ELF-1 (cell line): ENCODE measurements around the gene PRKAG2.

ENCODE experiments used
- DNase-seq: peaks from one replicate; pipeline ENCODE4 v3.0.0-alpha.2; 2016; ENCODE audit warnings: low read depth, low spot score

The PRKAG2 gene

DNA sequence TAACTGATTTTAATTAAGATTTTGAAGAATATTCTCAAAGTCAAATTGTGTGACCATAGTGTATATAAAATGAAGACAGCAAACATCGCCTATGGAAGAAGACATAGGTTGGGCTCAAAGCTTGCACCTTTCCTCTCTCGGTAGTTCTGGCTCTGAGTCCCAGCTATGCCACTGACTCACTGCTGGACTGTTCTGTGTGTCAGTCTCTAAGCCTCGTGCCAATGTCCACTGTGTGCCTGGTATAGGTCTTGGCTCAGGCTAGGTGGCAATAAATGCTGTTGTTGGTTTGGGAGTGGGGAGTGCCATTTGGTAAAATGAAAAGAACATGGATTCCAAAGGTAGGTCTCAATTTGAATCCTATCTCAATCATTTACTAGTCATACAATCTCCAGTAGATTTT is 219.7 kb downstream of the PRKAG2 start:
- no peak for DNase-seq

DNA sequence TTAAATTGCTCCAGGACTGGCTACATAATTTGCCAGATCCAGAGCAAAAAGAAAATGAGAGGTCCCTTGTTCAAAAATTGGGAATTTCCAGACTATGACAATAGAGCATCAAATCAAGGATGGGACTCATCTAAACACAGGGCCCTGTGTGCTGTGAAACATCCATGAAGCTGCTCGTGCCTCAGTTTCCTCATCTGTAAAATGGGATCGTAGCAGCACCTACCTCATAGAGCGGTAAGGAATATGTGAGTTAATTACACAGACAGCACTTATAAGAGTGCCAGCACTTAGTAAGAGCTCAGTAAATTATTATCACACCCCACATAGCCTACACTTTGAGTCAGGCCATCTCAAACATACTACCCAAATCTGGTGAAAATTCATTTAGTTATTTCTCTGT is 221.4 kb downstream of the PRKAG2 start:
- no peak for DNase-seq

- no peak for DNase-seq
Observed at GRCh38 chr7:151652111-151652510, 224.8 kb downstream of the PRKAG2 start.

DNA sequence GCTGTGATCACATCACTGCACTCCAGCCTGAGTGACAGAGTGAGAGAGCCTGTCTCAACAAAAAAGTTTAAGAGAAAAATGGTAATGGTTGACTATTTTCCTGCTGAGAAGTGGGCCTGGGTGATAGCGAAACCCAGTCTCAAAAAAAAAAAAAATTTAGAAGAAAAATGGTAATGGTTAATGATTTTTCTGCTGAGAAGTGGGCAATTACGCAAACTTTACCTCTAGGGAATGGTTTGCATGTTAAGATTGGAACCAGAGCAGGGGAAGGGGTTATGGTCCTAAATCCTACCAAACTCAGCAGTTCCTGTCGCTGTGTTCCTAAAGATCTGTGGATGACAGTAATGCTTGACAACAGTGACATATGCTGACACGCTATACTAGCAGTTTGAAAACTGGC is 226.8 kb downstream of the PRKAG2 start:
- DNase-seq: no peak

- DNase-seq: no peak
Observed at GRCh38 chr7:151648429-151648828, 228.5 kb downstream of the PRKAG2 start.

GRCh38 chr7:151647874-151648273 is 229.0 kb downstream of the PRKAG2 start:
- no peak for DNase-seq

- DNase-seq: no peak
Observed at GRCh38 chr7:151647006-151647405, 229.9 kb downstream of the PRKAG2 start.

GRCh38 chr7:151645311-151645710 is 231.6 kb downstream of the PRKAG2 start:
- DNase-seq: no peak

DNA sequence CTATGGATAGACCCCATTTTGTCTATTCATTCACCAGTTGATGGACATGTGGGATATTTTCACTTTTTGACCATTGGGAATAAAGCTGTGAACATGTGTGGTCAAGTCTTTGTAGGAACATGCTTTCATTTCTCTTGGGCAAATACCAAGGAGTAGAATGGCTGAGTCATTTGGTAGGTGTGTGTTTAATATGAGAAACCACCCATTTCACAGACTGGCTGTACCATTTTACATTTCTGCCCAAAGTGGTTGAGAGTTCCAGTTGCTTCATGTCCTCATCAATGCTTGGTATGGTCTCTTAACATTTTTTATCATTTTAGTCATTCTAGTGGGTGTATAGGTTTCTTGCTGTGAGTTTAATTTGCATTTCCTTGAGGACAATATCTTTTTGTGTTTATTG is 232.4 kb downstream of the PRKAG2 start:
- DNase-seq: no peak

- no peak for DNase-seq
Observed at GRCh38 chr7:151642746-151643145, 234.2 kb downstream of the PRKAG2 start.

GRCh38 chr7:151641587-151641986 is 235.3 kb downstream of the PRKAG2 start:
- no peak for DNase-seq

DNA sequence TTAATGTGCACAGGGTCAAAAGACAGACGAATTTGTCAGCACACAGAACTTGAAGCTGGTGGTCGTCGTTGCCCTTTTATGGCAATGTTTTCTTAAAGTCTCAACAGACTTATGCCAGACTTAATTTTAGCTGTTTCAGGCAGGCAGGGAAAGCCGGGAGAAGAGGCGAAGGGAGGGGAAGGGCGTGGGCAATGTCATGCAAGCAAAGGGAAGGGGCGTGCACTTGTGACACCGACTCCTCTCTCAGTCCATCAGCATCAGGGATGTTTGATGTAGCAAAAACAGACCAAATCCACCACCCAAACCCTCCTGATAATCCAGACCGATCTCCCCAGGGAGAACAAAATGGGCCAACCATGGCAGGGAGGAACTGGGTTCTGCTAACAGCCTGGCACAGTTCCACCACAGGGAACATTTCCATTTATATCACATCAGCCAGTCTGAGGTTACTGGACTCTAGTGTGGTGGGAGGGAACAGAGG is 239.1 kb downstream of the PRKAG2 start:
- DNase-seq: no peak

- DNase-seq: no peak
Observed at GRCh38 chr7:151634643-151635042, 242.3 kb downstream of the PRKAG2 start.

DNA sequence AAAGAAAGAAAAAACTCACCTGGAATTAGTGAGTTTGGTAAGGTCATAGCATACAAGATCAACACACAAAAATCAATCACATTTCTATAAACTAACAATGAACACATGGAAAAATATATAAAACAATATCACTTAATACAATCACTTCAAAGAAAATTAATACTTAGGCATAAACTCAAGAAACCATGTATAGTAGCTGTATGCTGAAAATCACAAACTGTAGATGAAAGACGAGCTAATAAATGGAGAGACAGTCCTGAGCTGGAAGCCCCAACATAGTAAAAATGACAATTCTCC is 243.5 kb downstream of the PRKAG2 start:
- no peak for DNase-seq

- DNase-seq: peak; percentile 52
Observed at GRCh38 chr7:151632750-151633515, 244.0 kb downstream of the PRKAG2 start.

GRCh38 chr7:151631953-151632749 is 244.8 kb downstream of the PRKAG2 start:
- peak; percentile 77 for DNase-seq

DNA sequence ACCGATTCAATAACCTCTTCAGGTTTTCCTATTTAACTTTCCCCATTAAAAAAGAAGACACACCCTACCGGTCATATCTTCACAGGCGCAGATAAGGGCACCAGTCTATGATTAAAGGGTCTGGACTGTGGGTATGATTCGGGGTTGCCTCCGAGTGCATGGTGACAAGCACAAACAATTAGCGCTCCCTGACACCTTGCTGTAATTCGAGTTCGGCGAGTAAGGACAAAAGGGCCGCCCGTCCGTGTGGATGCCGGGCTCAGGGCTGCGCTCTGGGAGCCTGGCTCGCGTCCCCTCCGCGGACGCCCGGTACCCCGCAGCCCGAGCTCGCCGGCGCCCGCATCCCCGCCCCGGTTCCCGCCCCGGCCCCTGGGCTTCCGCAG is 245.4 kb downstream of the PRKAG2 start:
- DNase-seq: peak; percentile 53

DNA sequence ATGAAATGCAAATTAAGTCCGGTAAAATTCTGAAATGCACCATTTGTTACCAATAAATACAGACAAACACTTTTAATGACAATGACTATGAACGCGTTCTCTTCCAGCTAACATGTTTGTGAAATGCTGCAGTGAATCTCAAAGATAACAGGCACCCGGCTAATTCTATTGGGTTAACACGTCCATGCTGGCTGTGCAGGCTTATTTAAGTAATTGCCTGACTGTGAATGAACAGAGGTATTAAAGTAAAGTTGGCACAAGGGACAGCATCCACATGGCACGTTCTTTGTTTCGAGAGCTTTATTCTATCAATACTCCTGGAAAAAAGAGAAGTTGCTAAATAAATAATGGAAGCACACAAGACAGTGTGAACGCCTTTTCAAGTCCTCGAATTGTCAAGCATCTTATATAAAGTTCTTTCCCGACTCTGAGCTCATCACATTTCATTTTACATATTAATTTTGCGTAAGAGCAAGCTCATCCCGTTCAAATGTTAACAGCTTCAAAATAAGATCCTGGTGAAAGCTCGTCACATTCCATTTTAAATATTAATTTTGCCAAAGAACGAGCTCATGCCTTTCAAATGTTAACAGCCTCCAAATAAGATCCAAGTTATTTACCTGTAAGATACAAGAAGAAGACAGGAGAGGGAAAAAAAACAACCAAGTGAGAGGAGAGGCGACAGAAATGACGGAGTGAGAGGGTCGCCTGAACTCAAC is 245.9 kb downstream of the PRKAG2 start:
- no peak for DNase-seq

DNA sequence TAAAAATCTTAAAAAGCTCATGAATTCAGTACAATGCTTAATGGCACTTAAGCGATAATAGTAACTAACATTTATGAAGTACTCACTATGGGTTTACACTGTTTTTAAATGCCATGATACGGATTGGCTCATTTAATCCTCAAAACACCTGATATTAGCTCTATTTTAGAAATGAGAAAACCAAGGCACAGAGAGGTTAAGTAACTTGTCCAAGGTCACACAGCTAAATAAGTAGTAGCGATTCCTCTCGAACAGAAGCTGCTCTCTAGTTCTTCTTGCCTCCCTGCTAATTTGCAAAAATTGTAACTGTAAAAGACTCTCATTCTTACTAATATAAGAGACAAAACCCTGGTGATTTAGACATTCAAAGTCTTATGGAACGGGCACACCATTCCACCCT is 246.6 kb downstream of the PRKAG2 start:
- DNase-seq: no peak

- no peak for DNase-seq
Observed at GRCh38 chr7:151629713-151630272, 247.1 kb downstream of the PRKAG2 start.

GRCh38 chr7:151628846-151629604 is 247.9 kb downstream of the PRKAG2 start:
- peak; percentile 69 for DNase-seq
